GM18499 (cell line): ENCODE measurements around the gene CCDC57.
"Not testable (repeated sequence)": the region's sequence is repeated elsewhere in the genome, so short reads cannot be mapped to it uniquely, and the experiment has no call there.

Experiments
- ATAC-seq: cut with Tn5 transposase; IDR thresholded peaks from one replicate; pipeline ENCODE4 v1.9.1; 2021; ENCODE audit warnings: moderate number of reproducible peaks; ENCODE audit not compliant: insufficient read depth, unreplicated experiment

The CCDC57 gene

GRCh38 chr17:82225368-82226029, 12.9 kb upstream of the CCDC57 start:
- ATAC-seq = no peak

GRCh38 chr17:82224666-82225065, 12.0 kb upstream of the CCDC57 start:
- ATAC-seq = no peak

DNA sequence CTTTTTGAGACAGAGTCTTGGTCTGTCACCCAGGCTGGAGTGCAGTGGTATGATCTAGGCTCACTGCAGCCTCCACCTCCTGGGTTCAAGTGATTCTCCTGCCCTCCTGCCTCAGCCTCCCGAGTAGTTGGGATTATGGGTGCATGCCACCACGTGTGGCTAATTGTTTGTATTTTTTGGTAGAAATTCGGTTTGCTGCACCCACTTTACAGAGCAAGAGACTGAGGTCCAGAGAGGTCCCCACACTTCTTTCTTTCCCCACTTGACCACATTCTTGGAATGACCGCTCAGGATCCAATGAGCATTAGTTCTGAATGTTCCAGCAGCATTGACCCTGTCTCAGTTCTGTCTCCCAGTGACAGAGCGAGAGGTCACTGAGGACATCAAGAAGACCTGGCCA, 10.9 kb upstream of the CCDC57 start:
- no peak for ATAC-seq

- ATAC-seq = no peak
Observed at GRCh38 chr17:82222816-82223215, 10.2 kb upstream of the CCDC57 start.

DNA sequence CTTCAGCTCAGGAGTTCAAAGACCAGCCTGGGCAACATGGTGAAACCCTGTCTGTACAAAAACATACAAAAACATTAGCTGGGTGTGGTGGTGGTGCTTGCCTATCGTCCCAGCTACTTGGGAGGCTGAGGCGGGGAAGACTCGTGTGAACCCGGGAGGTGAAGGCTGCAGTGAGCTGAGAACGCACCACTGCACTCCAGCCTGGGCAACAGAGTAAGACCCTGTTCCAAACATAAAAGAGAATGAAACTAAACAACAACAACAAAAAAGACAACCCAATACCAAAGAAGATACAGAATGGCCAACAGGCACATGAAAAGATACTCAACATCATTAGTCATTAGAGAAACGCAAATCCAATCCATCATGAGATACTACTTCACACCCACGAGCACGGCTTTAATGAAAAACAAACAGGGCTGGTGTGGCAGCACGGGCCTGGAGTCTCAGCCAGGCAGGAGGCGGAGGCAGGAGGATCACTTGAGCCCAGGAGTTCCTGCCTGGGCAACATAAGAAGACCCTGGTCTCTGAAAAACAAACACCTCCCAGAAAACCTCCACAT, 8.8 kb upstream of the CCDC57 start:
- no peak for ATAC-seq

DNA sequence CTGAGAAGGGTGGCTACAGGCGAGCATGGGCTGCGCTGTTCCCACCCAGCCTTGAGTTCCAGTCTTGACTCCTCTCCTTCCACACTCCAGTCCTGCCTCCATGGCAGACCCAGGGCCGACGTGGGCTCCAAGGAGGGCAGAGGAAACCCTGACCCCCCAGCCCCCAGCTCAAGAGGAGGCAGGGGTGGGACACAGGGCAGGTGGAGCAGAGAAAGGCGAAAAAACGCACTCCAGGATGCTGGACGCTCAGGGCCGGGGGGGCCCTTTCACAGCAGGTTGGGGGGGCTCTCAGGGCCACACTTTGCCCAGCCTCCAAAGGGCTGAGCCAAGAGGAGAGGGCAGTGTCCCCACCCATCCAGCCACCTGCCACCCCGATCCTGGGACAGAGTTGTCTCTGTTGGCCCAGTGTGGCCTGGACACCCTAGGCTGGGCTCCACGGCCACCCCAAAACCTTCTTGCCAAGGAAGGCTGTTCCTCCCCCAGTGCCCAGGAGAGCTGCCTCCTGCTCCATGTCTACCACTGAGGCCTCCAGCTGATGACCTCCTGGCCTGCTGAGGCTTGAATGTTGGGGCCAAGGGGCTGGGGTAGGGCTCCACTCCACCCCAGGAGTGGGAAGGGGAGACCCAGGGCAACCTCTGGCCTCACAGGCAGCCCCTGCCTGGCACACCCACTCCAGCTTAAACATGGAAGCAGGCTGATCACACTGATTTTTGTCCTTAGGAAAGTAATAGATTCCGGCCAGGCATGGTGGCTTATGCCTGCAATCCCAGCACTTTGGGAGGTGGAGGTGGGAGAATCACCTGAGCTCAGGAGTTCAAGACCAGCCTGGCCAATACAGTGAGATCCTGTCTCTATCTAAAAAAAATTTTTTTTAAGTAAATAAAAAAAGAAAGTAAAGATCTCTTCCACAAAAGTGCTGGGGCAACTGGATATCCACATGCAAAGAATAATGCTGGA, 7.4 kb upstream of the CCDC57 start:
- no peak for ATAC-seq

DNA sequence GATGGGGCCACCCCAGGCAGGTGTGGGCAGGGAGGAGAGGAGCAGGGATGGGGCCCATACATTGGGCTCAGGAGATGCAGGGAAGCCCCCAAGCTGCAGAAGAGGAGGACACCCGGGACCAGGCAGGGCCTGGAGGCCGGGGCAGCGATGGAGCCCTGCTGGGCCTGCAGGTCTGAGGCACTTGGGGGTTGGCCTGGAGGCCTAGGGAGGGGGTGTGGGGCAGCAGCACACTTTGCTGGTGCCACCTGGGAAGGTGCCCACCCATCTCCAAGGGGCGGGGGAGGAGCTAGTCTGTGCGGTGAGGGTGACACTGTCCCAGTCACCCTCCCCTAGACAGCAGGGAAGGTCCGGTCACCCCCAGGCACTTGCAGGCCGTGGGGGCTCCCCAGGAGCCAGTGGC, 6.4 kb upstream of the CCDC57 start:
- ATAC-seq = no peak

DNA sequence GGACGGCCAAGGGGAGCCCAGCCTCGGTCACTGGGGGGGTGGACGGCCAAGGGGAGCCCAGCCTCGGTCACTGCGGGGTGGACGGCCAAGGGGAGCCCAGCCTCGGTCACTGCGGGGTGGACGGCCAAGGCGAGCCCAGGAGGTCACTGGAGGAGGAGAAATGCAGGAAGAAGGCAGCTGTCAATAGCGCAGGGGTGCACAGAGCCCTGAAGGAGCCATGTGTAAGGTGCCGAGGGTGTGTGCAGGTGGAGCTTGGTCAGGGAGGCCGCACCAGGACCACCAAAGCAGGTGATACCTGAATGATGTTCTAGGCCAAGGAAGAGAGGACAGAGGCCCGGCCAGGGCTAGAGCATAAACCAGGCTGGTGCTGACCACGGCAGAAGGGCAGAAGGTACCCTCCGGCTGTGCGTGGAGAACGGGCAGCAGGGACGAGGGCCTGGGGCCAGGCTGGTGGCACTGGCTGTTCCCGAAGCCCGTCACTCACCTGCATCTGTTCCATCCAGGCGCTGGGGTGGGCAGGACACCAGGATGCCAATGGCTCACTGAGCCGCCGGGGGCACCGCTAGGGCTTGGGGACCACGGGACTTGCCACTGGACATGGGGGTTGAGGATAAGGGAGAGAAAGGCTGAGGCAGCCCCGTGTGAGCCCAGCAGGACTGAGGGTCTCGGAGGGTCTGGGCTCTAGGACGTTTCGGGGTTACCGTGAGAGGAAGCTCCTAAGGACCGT, 5.9 kb upstream of the CCDC57 start:
- no peak for ATAC-seq

- no peak for ATAC-seq
Observed at GRCh38 chr17:82217530-82218204, 5.0 kb upstream of the CCDC57 start.

DNA sequence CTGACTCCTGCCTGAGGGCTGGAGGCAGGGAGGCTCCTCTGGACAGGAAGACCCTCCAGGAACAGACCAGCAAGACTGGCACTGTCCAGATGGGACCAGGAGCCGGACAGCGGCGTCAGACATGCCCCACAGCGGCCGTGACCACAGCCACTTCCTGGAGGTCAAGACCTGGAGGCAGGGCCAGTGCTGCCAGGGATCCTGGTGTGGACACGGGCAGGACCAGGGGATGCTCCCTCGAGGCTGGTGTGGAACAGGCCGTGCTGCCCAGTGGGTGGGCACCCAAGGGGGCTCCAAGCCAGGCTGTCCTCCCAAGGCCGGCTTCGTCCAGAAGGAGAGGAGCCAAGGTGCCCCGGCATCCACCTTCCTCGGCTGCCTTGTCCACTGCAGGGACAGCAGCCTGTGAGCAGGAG, 4.5 kb upstream of the CCDC57 start:
- ATAC-seq = no peak

GRCh38 chr17:82216301-82217119, 3.9 kb upstream of the CCDC57 start:
- ATAC-seq = no peak

DNA sequence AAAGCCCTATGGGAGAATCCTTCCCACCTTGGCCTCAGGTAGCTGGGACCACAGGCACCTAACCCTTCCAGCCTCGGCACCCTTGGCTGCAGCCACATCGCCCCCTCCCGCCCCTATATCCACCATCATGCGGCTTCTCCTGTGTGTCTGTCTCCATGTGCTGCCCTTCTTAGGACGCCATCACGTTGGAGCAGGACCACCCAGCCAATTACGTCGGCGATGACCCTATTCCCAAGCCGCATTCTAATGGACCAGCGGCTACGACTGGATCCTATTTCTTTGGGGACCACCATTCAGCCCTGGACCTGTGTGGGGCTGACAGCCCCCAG, 3.3 kb upstream of the CCDC57 start:
- no peak for ATAC-seq

DNA sequence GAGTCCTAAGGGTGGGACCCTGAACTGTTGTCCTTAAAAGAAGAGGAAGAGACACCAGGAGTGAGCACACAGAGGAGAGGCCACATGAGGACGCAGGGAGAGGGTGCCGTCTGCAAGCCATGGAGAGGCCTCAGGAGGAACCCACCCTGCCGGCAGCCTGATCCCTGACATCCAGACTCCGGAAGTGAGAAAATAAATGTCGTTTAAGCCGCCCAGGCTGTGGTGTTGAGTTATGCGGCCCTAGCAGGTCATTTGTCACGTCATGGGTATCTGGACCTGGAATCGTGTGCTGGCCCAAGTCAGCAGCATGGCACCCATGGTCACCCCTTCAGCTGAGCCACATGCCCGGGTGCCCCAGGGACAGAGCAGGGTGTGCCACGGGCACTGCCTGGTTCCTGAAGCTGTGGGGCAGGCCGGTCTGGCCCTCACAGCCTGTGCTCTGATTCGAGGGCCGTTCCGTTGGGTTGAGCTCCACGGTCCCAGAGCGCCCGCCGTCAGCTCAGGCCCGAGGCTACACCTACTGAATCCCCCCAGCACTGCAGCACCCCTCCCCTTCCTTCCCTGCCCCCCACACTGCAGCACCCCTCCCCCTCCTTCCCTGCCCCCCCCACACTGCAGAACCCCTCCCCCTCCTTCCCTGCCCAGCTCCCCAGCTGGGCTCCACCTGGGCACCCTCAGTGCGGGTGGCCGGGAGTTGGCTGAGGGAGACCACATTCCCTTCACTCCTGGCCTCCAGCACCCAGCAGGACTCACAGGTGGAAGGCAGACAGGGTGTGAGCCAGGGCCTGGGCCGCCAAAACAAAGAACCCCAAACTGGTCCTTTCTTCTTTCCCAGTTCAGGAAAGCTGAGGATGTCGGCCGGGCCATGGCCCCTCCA, 2.7 kb upstream of the CCDC57 start:
- no peak for ATAC-seq

DNA sequence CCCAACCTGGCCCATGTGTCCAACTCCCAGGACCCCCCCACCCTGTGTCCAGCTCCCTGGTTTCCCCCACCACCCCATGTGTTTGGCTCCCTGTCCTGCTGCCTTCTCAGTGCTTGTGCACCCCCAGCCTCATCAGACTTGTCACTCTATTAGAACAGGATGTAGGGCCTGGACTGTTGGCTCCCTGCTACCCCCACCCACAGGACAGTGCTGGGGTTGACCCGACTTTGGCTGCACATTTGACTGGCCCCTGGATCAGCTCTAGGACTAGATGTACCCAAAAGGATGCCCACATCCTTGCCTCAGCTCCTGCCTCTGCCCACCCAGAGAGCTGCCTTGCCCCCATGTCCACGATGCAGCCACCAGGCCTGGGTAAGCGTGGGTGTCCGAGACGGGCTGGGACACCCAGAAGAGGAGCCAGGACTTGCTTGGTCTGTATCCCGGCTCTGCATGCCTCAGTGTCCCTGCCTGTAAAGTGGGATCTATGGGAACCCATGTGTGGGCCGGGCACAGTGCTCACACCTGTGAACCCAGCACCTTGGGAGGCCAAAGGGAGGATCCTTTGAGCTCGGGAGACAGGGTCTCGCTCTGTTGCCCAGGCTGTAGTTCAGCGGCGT, 1.5 kb upstream of the CCDC57 start:
- ATAC-seq = no peak

GRCh38 chr17:82213251-82214011, 789 bp upstream of the CCDC57 start:
- ATAC-seq = no peak

- not testable (repeated sequence) for ATAC-seq
Observed at GRCh38 chr17:82210655-82211054, 2.0 kb downstream of the CCDC57 start.

- no peak for ATAC-seq
Observed at GRCh38 chr17:82205720-82206508, 6.7 kb downstream of the CCDC57 start.
